B cell (primary cell): ENCODE data around the gene PCYOX1L.

Source experiments
- EZH2 ChIP-seq: IDR thresholded peaks from 2 replicates; pipeline ENCODE4 v1.6.1; 2012; ENCODE audit warnings: borderline replicate concordance, low read depth, mild to moderate bottlenecking, moderate library complexity, low read length; ENCODE audit not compliant: insufficient read depth, poor library complexity, severe bottlenecking
- TF ChIP-seq, protein P1 (sequence below): fragments of 200-600 bp; IDR thresholded peaks from one replicate; pipeline ENCODE4 v1.8.0; 2022; ENCODE audit warnings: antibody characterized with exemption, mild to moderate bottlenecking

DNA sequence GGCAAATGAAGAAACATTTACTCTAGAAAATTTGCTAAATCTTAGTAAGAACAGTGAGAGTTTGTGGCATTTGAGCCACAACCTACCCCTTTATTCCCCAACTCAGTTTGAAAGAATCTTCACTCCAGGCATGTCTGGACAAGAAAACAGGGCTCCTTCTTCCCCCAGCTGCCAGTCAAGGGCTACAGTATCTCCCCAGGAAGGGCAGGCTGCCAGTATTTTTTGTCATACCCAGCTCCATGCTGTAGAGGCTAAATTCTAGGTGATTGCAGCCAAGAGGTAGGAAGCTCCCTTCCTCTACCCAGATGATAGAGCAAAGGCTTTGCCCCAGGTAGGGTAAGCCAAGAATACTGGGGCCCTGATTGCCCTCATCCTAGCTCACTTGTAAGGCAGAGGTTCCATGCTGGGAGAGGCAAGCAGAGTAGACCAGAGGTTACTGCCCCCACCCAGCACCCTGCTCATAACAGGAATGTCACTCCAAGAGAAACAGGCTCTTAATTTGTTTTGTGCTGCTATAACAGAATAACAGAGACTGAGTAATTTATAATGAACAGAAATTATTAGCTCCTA is 32.6 kb upstream of the PCYOX1L start:
- TF ChIP-seq, protein P1, sequence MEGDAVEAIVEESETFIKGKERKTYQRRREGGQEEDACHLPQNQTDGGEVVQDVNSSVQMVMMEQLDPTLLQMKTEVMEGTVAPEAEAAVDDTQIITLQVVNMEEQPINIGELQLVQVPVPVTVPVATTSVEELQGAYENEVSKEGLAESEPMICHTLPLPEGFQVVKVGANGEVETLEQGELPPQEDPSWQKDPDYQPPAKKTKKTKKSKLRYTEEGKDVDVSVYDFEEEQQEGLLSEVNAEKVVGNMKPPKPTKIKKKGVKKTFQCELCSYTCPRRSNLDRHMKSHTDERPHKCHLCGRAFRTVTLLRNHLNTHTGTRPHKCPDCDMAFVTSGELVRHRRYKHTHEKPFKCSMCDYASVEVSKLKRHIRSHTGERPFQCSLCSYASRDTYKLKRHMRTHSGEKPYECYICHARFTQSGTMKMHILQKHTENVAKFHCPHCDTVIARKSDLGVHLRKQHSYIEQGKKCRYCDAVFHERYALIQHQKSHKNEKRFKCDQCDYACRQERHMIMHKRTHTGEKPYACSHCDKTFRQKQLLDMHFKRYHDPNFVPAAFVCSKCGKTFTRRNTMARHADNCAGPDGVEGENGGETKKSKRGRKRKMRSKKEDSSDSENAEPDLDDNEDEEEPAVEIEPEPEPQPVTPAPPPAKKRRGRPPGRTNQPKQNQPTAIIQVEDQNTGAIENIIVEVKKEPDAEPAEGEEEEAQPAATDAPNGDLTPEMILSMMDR: no peak
- no peak for TF ChIP-seq EZH2
